Measurements from ENCODE around the gene CEACAM8.

Gene CEACAM8

DNA sequence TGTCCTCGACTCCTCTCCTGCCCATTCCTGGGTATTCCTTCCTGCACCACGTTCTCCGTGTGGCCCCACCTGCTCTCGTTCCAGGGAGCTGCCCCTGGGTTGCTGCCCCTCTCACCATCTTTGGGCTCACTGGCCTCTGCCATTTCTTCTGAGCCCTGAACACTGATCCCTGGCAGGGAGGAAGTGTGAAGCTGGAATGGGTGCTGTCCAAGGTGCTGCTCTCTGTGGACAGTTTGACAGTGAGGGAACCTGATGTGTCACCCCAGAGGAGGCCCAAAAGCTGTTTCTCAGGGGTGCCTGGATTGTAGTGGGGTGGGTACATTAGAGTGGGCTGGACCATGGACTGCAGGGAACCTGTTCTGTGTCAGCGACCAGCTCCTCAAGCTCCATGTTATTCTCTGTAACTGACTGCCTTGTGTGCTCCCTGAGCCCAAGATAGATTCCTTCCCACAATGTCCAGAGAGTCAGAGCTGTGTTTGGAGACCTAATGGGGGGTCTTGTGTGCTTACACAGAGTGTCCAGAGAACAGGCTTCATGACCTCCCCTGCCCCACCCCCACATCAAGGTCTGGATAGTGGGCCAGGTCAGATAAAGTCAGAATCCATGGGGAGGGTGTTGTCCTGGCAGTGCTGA, 7.2 kb upstream of the CEACAM8 start:
- Mint-ChIP-seq H3K27me3 (peaks cover 63 to 88% of the 10 kb centered on the region in 2 donors), H3K9me3 (no peaks in the 10 kb centered on the region), H3K4me1 (peaks cover 0 to 3% of the 10 kb centered on the region in 2 donors), H3K36me3 (no peaks in the 10 kb centered on the region), H3K27ac (no peak overlapping the region), H3K4me3 (no peak overlapping the region)
- DNase-seq, result no peak
- ATAC-seq (replicated peaks), result peak in 1 of 2 donors; percentile 36

DNA sequence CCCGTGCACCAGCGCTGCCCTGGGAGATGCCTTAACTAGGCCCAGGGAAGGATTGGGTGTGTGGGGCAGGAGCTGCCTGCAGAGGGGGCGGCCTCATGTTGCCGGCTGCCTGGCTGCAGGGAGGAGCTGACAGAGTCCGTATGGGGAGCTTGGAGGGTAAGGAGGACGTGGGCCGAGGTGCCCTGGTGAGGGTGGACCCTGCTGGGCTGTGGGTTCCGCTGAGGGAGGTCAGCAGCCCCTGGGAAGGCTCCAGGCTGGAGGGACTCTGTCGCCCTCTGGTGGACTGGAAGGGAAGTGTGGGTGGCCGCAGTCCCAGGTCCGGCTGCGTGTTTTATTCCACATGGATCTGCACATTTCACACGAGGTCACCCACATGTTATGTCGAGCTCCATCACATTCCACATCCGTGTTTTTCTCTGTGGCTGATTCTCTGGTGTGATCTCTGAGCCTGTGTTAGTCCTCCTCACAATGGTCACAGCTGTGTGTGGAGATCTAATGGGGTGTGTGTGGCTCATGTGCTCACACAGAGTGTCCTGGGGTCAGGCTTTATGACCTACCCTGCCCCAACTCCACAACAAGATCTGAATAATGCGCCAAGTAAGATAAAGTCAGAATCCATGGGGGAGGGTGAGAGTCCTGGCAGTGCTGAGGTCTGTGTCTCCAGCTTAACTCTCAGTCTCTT, 1.8 kb upstream of the CEACAM8 start:
- Mint-ChIP-seq H3K4me3 (no peak overlapping the region), H3K27ac (no peak overlapping the region), H3K9me3 (no peaks in the 10 kb centered on the region), H3K36me3 (no peaks in the 10 kb centered on the region), H3K4me1 (peaks cover 8 to 14% of the 10 kb centered on the region in 2 donors), H3K27me3 (peaks cover 34 to 57% of the 10 kb centered on the region in 2 donors)
- ATAC-seq (replicated peaks) (peak; percentile 63 to 64), DNase-seq (peak; percentile 27)

DNA sequence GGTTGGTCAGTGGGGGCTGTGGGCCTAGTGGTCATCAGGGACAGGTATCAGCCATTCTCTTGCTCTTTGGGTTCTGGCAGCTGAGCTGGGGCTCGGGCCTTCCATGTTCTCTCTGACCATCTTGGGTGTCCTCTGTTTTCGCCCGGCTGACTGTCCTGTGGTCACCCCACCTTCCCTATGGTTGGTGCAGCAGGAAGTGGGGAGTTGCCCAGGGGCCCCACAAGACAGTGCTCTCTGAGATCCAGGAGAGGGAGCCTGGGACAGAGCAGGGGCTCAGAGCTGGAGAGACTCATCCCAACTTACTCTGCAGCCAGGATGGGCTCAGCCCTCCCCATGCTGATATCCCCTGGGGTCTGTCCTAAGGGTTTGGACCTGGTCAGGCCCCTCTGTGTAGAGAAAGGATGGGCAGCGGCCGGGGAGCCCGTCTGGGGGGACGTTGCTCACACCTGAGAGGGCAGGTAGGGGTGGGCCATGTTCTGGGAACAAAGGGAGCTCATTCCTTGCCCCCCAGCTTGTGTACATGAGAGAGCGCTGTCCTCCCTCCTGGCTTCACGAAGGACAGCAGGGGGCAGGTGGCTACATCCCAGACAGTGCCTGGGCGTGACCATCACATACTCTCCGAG, 937 bp upstream of the CEACAM8 start:
- ATAC-seq (replicated peaks) (no peak), DNase-seq (no peak)
- Mint-ChIP-seq H3K27me3 (peaks cover 30 to 49% of the 10 kb centered on the region in 2 donors), H3K9me3 (no peaks in the 10 kb centered on the region), H3K4me3 (no peak overlapping the region), H3K27ac (no peak overlapping the region), H3K4me1 (peaks cover 8 to 14% of the 10 kb centered on the region in 2 donors), H3K36me3 (no peaks in the 10 kb centered on the region)

DNA sequence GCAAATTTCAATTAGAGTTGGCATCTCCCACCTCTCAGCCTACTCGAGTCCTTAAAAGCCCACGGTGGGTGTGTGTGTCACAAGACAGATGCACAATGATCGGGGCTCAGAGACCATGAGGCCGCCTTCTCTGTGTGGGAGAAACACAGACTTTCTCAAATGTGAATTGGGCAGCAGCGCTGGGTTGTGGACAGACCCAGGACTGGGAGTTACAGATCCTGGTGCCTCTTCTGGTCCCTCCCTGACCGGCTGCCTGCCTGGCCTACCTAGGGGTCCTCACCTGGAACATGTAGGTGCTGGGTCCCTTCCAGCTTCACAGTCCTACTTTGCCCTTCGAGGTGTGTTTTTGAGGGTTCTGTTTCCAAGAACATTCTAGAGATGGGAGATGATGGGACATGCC, 4.9 kb downstream of the CEACAM8 start:
- H3K4me1 Mint-ChIP-seq, result no peaks in the 10 kb centered on the region
- no peak overlapping the region for H3K27ac Mint-ChIP-seq
- H3K4me3 Mint-ChIP-seq, result no peak overlapping the region
- no peak for DNase-seq
- no peak for ATAC-seq (replicated peaks)
- no peaks in the 10 kb centered on the region for H3K36me3 Mint-ChIP-seq
- no peaks in the 10 kb centered on the region for H3K9me3 Mint-ChIP-seq
- peaks cover 16 to 34% of the 10 kb centered on the region in 2 donors for H3K27me3 Mint-ChIP-seq

DNA sequence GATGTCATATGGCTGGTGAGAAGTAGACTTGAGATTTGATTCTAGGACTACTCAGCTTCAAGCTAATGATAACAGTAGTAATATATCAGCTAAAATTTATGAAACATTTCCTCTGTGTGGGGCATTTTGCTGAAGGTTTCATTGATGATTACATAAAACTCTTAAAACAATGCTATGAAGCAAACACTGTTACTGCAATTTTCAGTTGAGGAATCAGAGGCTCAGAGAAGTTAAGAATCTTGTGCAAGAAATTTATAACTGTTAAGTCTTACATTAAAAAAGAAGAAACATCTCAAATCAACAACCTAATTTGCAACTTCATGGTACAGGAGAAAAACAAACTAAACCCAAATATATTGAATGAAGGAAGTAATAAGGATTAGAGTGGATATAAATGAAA, 10.3 kb downstream of the CEACAM8 start:
- no peak overlapping the region for H3K4me3 Mint-ChIP-seq
- DNase-seq, result no peak
- H3K4me1 Mint-ChIP-seq, result no peaks in the 10 kb centered on the region
- no peaks in the 10 kb centered on the region for H3K9me3 Mint-ChIP-seq
- no peak for ATAC-seq (replicated peaks)
- peaks cover 21 to 39% of the 10 kb centered on the region in 2 donors for H3K27me3 Mint-ChIP-seq
- no peaks in the 10 kb centered on the region for H3K36me3 Mint-ChIP-seq
- H3K27ac Mint-ChIP-seq, result no peak overlapping the region

DNA sequence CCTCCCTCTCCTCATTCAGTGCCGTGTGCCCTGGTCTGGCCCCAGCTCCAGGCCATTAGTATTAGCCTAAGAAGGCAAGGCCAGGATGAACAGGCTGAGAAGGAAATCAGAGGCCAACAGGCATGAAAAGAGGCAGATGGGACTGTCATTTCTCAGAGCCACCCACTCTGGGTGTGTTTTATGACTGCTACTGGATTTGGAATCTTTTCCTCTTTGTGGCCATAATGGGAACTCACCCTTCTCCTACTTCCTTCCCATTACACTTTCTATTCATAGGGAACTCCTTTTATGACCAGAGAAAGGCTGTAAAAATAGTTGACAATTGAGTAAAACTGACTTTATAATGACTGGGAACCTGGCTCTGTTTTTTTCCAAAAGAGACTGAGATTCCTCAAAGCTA, 17.7 kb downstream of the CEACAM8 start:
- ATAC-seq (replicated peaks) (no peak), DNase-seq (no peak)
- H3K36me3 Mint-ChIP-seq, result peaks cover 0 to 3% of the 10 kb centered on the region in 2 donors
- H3K27ac Mint-ChIP-seq, result peak overlapping the region; percentile 68
- no peak overlapping the region for H3K4me3 Mint-ChIP-seq
- peaks cover 20 to 41% of the 10 kb centered on the region in 2 donors for H3K4me1 Mint-ChIP-seq
- H3K27me3 Mint-ChIP-seq, result no peaks in the 10 kb centered on the region
- H3K9me3 Mint-ChIP-seq, result no peaks in the 10 kb centered on the region

DNA sequence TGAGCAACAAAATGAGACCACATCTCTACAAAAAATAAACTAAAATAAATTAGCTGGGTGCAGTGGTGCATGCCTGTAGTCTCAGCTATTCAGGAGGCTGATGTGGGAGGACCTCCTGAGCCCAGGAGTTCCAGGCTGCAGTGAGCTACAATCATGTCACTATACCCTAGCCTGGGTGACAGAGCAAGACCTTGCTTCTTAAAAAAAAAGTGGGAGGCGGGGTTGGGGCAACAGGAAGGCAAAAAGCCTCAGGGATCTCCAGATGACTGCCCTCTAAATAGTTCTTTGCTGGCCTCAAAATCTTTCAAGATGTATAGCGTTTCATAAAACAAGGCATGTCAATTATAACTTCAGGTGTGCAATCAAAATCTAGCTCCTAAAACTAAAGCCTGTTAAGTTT, 18.5 kb downstream of the CEACAM8 start:
- Mint-ChIP-seq H3K27me3 (no peaks in the 10 kb centered on the region), H3K4me1 (peaks cover 20 to 41% of the 10 kb centered on the region in 2 donors), H3K4me3 (no peak overlapping the region), H3K36me3 (peaks cover 0 to 3% of the 10 kb centered on the region in 2 donors), H3K9me3 (no peaks in the 10 kb centered on the region), H3K27ac (no peak overlapping the region)
- peak; percentile 51 to 54 for ATAC-seq (replicated peaks)
- DNase-seq, result no peak

DNA sequence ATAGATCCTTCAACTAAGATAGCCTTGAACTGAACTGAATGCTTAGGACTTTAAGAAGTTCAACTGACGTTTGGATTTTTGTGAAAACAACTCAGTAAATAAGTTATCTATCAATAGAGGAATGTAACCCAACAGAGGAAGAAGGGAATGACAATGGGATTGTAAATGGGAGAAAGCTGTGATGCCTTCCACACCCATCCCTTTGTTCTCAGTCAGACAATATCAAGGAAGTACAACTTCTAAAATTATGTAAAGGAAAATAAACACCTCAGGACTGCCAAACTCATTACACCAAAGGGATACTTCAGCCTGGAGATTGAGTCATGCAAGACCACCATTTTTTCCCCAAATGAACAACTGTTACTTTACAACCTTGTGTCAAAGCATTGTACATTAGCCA, 21.1 kb downstream of the CEACAM8 start:
- Mint-ChIP-seq H3K4me1 (peaks cover 22 to 49% of the 10 kb centered on the region in 2 donors), H3K27ac (no peak overlapping the region), H3K4me3 (no peak overlapping the region), H3K36me3 (peaks cover 0 to 3% of the 10 kb centered on the region in 2 donors), H3K9me3 (no peaks in the 10 kb centered on the region), H3K27me3 (no peaks in the 10 kb centered on the region)
- DNase-seq (no peak), ATAC-seq (replicated peaks) (no peak)

DNA sequence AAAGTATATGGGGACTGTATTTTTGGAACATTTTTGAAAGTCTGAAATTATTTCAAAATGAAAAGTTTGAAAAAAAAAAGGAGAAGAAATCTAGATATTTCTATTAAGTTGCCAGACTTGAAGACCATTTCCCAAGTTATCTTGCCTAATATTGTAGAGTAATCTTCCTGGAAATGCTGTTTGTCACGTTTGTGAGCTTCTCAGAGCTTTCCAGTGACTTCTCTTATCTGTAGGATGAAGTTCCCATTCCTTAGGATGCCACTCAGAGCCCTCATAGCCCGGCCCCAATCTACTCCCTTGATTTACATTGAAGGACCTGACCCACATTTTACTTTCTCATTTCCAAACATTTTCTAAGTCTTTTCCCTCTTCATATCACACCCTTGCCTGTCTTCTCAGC, 23.6 kb downstream of the CEACAM8 start:
- Mint-ChIP-seq H3K4me1 (peaks cover 17 to 56% of the 10 kb centered on the region in 2 donors), H3K4me3 (no peak overlapping the region), H3K36me3 (peaks cover 0 to 3% of the 10 kb centered on the region in 2 donors), H3K27ac (no peak overlapping the region), H3K9me3 (no peaks in the 10 kb centered on the region), H3K27me3 (no peaks in the 10 kb centered on the region)
- DNase-seq, result no peak
- ATAC-seq (replicated peaks), result no peak

DNA sequence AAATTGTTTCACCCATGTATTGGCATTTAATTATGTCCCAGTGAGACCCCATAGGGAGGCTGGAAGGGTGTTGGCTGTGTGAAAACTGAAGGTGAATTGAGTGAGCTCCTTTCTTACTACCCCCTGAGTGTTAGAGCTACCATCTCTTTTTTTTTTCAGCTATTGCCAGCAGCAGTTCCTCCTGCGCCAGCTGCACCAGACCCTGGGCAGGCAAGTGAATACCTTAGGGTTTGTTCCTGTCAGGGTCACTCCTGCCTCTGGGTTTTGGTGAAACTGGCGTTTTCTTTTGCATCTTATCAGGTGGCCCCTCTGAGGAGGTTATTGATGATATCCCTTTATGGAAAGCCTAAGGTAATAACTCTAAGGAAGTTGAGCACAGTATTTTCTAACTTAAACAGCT, 25.5 kb downstream of the CEACAM8 start:
- Mint-ChIP-seq H3K4me3 (no peak overlapping the region), H3K9me3 (no peaks in the 10 kb centered on the region), H3K27ac (no peak overlapping the region), H3K4me1 (peaks cover 15 to 40% of the 10 kb centered on the region in 2 donors), H3K27me3 (no peaks in the 10 kb centered on the region), H3K36me3 (no peaks in the 10 kb centered on the region)
- ATAC-seq (replicated peaks) (no peak), DNase-seq (no peak)

DNA sequence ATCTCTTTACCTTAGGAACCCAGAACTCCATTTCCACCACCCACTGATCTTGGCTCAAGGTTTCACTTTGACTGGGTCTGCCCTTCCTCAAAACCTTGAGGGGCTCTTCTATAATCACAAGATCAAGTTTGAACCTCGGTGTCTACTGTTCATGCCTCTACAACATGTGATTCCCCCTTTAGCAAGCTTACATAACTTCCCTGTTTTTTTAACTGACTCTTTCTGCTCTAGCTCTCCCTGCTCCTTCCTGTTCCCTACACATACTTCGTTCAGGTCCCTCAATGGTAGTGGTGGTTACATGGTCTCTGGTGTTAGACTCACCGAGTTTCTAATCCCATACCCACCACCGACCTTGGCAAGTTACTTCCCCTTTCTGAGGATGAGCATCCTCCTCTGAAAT, 26.7 kb downstream of the CEACAM8 start:
- peaks cover 13 to 37% of the 10 kb centered on the region in 2 donors for H3K4me1 Mint-ChIP-seq
- no peaks in the 10 kb centered on the region for H3K9me3 Mint-ChIP-seq
- H3K4me3 Mint-ChIP-seq, result peak overlapping the region; percentile 12 to 42
- peak; percentile 85 to 88 for ATAC-seq (replicated peaks)
- peak overlapping the region; percentile 21 for H3K27ac Mint-ChIP-seq
- no peaks in the 10 kb centered on the region for H3K36me3 Mint-ChIP-seq
- peak; percentile 30 for DNase-seq
- H3K27me3 Mint-ChIP-seq, result peaks cover 6% of the 10 kb centered on the region in 2 donors

DNA sequence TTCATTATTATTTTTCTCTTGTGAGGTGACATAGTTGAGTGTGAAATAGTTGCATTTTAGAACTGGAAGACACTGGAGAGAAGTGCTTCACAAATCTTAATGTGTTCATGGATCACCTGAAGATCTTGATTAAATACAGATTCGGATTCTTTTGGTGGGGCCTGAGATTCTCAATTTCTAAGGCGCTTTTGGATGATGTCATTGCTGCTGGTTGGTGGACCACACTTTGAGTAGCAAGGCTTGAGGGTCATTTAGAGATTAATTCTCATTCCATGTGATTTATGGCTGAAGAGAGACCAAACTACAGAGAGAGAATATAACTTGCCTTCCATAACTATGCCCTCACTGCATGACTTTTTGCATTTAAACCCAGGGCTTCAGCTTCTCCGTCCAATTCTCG, 27.2 kb downstream of the CEACAM8 start:
- ATAC-seq (replicated peaks), result no peak
- H3K27me3 Mint-ChIP-seq, result peaks cover 7% of the 10 kb centered on the region in 2 donors
- no peak for DNase-seq
- H3K27ac Mint-ChIP-seq, result peak overlapping the region; percentile 7
- H3K4me3 Mint-ChIP-seq, result peak overlapping the region; percentile 12 to 42
- H3K4me1 Mint-ChIP-seq, result peaks cover 13 to 37% of the 10 kb centered on the region in 2 donors
- H3K36me3 Mint-ChIP-seq, result no peaks in the 10 kb centered on the region
- no peaks in the 10 kb centered on the region for H3K9me3 Mint-ChIP-seq

DNA sequence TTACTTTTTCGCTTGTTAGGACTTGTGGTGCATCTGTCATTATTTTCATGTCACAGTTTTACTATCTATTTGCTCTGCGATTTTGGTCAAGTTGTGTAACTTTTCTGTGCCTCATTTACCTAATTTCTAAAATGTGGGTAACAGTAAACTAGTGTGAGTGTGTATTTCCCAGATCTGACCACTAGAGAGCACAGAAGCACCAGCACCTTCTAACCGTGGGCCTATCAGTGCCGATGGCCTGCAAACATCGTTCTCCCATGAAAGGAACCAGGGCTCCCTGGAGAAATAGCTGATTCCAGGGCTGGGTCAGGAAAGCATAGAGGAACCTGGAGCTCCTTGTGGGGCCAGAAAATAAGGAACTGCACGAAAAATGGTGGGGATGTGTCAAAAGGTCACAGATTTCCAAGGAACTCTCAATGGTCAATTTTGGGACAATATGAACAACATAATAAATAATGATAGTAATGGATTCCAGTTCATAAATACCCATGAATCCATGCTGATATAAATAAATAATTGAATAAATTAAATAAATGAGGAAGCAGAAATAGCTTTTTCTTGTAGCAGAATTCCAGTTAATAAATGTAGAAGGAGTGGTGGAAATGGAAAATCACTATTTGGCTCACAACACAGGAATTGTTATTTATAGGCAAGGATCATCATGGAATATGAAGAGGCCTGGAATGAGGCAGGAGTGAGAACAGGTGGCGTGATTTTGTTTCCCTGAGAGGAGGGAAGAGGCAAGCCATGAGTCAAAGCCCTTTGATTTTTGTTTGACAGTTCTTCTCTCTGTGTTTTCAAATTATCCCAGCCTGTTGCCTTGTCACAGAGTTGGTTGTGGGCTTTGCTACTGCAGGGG, 31.1 kb downstream of the CEACAM8 start:
- ATAC-seq (replicated peaks), result peak; percentile 78
- Mint-ChIP-seq H3K9me3 (no peaks in the 10 kb centered on the region), H3K4me1 (peaks cover 11 to 28% of the 10 kb centered on the region in 2 donors), H3K36me3 (peaks cover 0 to 2% of the 10 kb centered on the region in 2 donors), H3K27me3 (peaks cover 25 to 39% of the 10 kb centered on the region in 2 donors), H3K27ac (no peak overlapping the region), H3K4me3 (no peak overlapping the region)
- DNase-seq, result no peak

DNA sequence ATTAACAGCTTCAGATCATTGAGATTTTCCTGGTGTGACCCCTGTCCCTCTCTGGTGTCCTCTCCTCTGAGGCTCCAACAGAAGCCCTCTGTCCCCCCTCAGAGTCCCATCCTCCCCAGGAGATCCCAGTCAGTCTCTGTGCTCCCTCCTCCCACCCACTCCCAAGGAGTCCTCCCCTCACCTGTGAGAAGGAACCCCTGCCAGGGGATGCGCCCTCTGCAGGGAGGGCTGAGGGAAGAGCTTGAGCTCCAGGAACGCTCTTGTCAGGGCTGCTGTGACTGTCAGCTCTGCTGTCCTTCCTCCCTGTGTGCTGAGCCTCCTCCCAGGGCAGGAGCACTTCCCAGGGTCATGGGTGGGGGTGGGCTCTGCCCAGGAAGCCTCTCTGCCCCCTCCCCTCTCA, 33.2 kb downstream of the CEACAM8 start:
- no peak overlapping the region for H3K27ac Mint-ChIP-seq

More for the DNA sequence above, 33.2 kb downstream of the CEACAM8 start:
- Mint-ChIP-seq H3K4me3 (no peak overlapping the region), H3K27me3 (peaks cover 39 to 58% of the 10 kb centered on the region in 2 donors), H3K9me3 (no peaks in the 10 kb centered on the region), H3K4me1 (peaks cover 7 to 9% of the 10 kb centered on the region in 2 donors), H3K36me3 (peaks cover 0 to 2% of the 10 kb centered on the region in 2 donors)
- DNase-seq (no peak), ATAC-seq (replicated peaks) (no peak)
